Measurements from ENCODE around the gene RSRP1.
A peak's percentile ranks its signal among the peaks of the same experiment; 100 is the strongest.
"Not testable (repeated sequence)": the region's sequence is repeated elsewhere in the genome, so short reads cannot be mapped to it uniquely, and the experiment has no call there.

The RSRP1 gene, protein sequence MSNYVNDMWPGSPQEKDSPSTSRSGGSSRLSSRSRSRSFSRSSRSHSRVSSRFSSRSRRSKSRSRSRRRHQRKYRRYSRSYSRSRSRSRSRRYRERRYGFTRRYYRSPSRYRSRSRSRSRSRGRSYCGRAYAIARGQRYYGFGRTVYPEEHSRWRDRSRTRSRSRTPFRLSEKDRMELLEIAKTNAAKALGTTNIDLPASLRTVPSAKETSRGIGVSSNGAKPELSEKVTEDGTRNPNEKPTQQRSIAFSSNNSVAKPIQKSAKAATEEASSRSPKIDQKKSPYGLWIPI

DNA sequence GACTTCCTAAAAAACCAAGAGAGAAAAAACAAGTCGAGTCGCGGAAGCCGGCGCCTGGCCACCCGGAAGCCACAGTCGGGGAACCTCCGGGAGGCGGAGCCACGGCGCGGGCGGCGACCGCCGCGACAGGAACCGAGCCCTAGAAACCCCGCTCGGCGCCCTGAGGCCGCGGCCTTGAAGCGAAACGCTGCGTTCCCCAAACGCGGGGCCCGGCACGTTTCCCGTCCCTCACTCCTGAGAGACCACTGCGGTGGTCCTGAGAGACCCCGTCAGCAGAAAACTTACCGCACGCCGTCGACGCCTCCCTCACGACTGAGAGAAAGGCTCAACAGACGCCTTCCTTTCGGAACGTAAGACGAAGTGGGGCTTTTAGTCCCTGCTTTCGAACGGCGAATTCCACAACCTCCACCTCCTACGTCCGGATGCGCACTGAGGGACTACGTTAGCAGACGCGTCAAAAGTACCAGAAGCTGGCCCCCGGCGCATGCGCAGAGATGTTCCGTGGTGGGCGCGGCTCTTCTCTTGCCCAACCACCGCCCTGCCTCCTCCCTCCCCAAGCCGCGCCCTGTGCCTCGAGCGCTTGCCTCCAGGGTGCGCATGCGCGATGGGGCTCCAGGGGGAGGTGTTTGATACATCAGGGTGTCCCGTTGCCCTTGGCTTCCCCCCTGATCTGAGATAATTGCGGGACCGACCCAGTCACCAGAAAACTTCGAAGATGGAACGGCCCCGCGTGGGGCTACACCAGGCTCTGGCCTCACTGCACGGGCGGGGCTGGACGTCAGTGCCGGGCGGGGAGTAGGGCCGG lies at the start of gene RSRP1:
TSS of gene RSRP1 (minus strand) at position 431 of the 805 bp plus-strand sequence. CDS start 491 bp downstream, outside the sequence.
- Histone ChIP-seq H3K9ac (ENCODE audit: low read length) (peak within 1 kb of the TSS; percentile 56), H3K27ac (ENCODE audit: low read length) (peak within 1 kb of the TSS; percentile 4)

DNA sequence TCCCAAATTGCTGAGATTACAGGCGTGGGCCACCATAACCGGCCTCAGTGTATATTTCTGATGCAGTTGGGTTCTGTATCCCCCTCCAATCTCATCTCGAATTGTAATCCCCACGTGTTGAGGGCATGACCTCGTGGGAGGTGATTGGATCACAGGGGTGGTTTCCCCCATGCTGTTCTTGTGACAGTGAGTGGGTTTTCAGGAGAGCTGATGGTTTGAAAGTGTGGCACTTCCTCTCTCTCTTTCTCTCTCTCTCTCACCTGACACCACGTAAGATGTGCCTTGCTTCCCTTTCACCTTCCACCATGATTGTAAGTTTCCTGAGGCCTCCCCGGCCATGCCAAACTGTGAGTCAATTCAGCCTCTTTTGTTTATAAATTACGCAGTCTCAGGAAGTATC lies 49.2 kb upstream of the RSRP1 start:
- not testable (repeated sequence) for H3K4me1 ChIP-seq (ENCODE audit: control insufficient read depth, low read depth, low read length); H3K36me3 ChIP-seq (ENCODE audit: control insufficient read depth, low read depth, low read length); H3K27ac ChIP-seq (ENCODE audit: low read length); H3K4me3 ChIP-seq (ENCODE audit: low read length); H3K27me3 ChIP-seq (ENCODE audit: control insufficient read depth, insufficient read depth, low read length); H3K9me3 ChIP-seq (ENCODE audit: control insufficient read depth, low read depth, low read length); H3K9ac ChIP-seq (ENCODE audit: low read length)

More for the DNA sequence above, at the start of gene RSRP1:
- H3K36me3 ChIP-seq (ENCODE audit: control insufficient read depth, low read depth, low read length): peaks cover 34% of the 10 kb centered on the region
- H3K4me1 ChIP-seq (ENCODE audit: control insufficient read depth, low read depth, low read length): peaks cover 6% of the 10 kb centered on the region
- no peaks in the 10 kb centered on the region for H3K9me3 ChIP-seq (ENCODE audit: control insufficient read depth, low read depth, low read length)
- no peaks in the 10 kb centered on the region for H3K27me3 ChIP-seq (ENCODE audit: control insufficient read depth, insufficient read depth, low read length)
- H3K4me3 ChIP-seq (ENCODE audit: low read length): peak within 1 kb of the TSS; percentile 71

DNA sequence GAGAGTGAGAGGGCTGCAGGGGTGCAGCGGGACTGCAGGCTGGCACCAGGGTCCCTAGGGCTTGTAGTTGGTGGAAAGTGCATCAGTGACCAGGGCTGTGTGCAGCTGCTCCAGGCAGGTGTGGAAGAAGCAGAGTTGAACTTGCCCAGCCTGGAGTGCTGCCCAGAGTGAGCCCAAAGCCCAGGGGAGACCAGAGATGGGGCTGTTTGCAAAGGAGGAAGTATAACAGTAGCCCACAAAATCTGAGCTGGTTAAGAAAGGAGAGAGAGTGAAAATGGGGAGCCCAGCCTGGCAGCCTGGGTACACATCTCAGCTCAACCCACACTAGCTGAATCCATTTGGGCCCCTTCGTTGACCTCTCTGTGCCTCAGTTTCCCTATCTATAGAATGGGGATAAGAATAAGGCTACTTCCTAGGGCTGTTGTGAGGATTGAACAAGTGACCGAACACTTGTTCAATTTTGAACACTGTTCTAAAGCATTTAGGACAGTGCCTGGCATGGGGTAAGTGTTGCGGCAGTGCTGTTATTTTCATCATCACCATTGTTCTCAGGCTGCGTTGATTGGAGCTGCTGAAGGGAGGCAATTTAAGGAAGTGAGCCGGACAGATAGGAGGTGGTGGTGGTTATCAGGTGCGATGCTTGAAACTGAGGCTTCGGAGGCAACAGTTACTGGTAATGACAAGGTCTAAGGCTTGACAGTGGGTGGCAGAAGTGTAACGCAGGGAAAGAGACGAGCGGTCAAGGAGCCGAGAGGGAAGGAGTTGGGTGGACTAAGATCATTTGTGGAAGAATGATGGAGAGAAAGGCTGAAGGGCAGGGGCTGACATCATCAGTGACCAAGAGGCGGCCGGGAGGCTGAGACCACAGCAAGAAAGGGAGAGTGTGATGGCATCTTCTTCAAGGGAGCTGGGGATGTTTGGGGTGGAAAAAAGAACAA lies 47.9 kb upstream of the RSRP1 start:
- H3K27me3 ChIP-seq (ENCODE audit: control insufficient read depth, insufficient read depth, low read length); H3K9me3 ChIP-seq (ENCODE audit: control insufficient read depth, low read depth, low read length); H3K27ac ChIP-seq (ENCODE audit: low read length); H3K4me3 ChIP-seq (ENCODE audit: low read length); H3K9ac ChIP-seq (ENCODE audit: low read length); H3K4me1 ChIP-seq (ENCODE audit: control insufficient read depth, low read depth, low read length); H3K36me3 ChIP-seq (ENCODE audit: control insufficient read depth, low read depth, low read length): not testable (repeated sequence)

DNA sequence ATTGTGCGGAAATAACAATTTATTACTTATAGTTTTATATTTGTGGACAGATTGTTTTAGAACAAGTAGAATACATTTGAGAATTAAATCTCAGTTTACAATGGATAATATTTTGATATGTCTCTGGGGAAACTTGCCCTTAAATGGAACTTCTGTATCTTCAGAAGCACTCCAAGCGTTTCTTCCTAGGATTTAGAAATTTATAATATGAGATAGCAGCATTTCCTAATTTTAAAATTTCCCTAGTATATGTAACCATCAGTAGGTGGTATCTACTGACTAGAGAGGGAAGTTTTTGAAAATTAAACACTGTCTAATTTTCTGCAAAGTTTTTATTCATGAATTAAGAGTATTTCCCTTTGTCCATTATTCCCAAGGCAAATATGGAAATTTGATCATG lies 46.2 kb upstream of the RSRP1 start:
- H3K27me3 ChIP-seq (ENCODE audit: control insufficient read depth, insufficient read depth, low read length); H3K27ac ChIP-seq (ENCODE audit: low read length); H3K9me3 ChIP-seq (ENCODE audit: control insufficient read depth, low read depth, low read length); H3K36me3 ChIP-seq (ENCODE audit: control insufficient read depth, low read depth, low read length); H3K9ac ChIP-seq (ENCODE audit: low read length); H3K4me1 ChIP-seq (ENCODE audit: control insufficient read depth, low read depth, low read length); H3K4me3 ChIP-seq (ENCODE audit: low read length): not testable (repeated sequence)

DNA sequence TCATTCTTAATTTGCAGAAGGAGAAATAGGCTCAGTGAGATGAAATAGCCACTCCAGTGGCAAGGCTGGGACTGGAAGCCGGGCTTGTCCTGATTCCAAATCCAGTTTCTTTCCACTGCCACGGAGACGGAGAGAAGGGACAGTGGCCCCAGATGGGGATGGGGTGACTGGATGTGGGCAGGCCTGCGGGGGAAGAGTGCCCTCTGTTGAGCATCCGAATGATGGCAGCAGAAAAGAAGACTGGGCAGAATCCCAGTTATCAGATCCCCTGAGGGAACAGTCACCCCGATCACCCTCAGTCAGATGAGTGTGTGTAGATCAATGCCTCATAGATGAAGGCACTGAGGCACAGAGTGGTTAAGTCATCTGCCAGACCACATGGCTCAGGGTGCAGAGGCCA lies 42.8 kb upstream of the RSRP1 start:
- H3K9ac ChIP-seq (ENCODE audit: low read length); H3K9me3 ChIP-seq (ENCODE audit: control insufficient read depth, low read depth, low read length); H3K4me1 ChIP-seq (ENCODE audit: control insufficient read depth, low read depth, low read length); H3K36me3 ChIP-seq (ENCODE audit: control insufficient read depth, low read depth, low read length); H3K27ac ChIP-seq (ENCODE audit: low read length); H3K27me3 ChIP-seq (ENCODE audit: control insufficient read depth, insufficient read depth, low read length); H3K4me3 ChIP-seq (ENCODE audit: low read length): not testable (repeated sequence)

DNA sequence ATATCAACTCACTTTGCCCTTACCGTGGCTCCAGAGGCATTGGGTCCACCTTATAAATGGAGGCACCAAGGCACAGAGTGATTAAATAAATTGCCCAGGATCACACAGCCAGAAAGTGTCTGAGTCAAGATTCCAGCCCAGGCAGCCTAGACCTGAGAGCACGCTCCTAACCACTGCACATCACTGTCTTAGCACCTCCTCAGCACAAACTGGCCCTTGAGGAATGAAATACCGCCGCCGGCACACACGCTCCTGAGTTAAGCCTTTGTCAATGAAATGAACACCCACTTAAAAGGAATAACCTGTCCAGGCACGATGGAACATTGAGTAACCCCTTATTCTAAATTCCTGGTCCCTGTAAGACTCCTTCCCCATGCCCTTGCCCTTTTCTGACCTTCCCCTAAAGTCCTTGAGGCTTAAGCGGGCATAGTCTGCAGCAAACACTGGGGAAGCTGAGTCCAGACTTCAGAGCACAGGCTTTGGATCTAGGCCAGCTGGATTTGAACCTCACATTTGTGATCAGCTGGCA lies 41.4 kb upstream of the RSRP1 start:
- H3K9me3 ChIP-seq (ENCODE audit: control insufficient read depth, low read depth, low read length); H3K36me3 ChIP-seq (ENCODE audit: control insufficient read depth, low read depth, low read length); H3K4me3 ChIP-seq (ENCODE audit: low read length): not testable (repeated sequence)

DNA sequence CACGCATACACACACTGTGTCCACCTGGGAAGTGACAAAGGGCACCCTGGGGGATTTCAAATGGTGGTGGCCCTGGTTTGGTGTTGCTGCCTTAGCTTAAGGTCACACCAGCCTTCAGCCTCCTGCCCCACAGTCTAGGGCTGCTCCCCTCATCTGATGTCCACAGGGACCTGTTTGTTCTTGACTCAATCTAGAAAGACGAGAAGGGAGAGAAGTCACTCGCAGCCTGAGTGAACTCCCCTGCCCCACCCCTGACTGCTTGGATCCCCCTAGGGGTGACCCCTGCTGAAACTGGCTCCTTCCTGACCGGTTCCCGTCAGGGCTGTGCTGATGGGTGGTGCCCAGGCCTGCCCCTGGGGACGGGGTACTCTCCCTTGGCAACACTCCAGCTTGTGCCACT lies 39.9 kb upstream of the RSRP1 start:
- H3K4me1 ChIP-seq (ENCODE audit: control insufficient read depth, low read depth, low read length); H3K36me3 ChIP-seq (ENCODE audit: control insufficient read depth, low read depth, low read length); H3K27me3 ChIP-seq (ENCODE audit: control insufficient read depth, insufficient read depth, low read length); H3K9me3 ChIP-seq (ENCODE audit: control insufficient read depth, low read depth, low read length); H3K27ac ChIP-seq (ENCODE audit: low read length); H3K4me3 ChIP-seq (ENCODE audit: low read length); H3K9ac ChIP-seq (ENCODE audit: low read length): not testable (repeated sequence)

More for the DNA sequence above, 41.4 kb upstream of the RSRP1 start:
- not testable (repeated sequence) for H3K27ac ChIP-seq (ENCODE audit: low read length); H3K9ac ChIP-seq (ENCODE audit: low read length); H3K27me3 ChIP-seq (ENCODE audit: control insufficient read depth, insufficient read depth, low read length); H3K4me1 ChIP-seq (ENCODE audit: control insufficient read depth, low read depth, low read length)

DNA sequence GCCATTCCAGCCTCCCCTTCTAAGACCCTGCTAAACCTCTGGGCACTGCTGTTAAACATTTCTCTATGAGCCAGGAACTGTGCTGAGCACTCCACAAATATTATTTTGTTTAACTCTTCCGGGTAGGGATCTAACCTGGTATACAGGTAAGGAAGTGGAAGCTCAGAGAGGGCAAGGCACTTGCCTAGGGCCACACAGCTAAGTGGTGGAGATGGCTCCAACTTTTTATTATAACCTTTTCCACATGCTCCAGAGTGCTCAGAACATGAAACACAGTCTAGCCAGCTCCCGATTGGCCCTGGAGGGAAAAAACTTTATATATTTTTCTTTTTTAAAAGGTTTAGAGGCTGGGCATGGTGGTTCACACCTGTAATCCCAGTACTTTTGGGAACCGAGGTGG lies 38.6 kb upstream of the RSRP1 start:
- not testable (repeated sequence) for H3K4me3 ChIP-seq (ENCODE audit: low read length); H3K9ac ChIP-seq (ENCODE audit: low read length); H3K27ac ChIP-seq (ENCODE audit: low read length); H3K27me3 ChIP-seq (ENCODE audit: control insufficient read depth, insufficient read depth, low read length); H3K9me3 ChIP-seq (ENCODE audit: control insufficient read depth, low read depth, low read length); H3K36me3 ChIP-seq (ENCODE audit: control insufficient read depth, low read depth, low read length); H3K4me1 ChIP-seq (ENCODE audit: control insufficient read depth, low read depth, low read length)

DNA sequence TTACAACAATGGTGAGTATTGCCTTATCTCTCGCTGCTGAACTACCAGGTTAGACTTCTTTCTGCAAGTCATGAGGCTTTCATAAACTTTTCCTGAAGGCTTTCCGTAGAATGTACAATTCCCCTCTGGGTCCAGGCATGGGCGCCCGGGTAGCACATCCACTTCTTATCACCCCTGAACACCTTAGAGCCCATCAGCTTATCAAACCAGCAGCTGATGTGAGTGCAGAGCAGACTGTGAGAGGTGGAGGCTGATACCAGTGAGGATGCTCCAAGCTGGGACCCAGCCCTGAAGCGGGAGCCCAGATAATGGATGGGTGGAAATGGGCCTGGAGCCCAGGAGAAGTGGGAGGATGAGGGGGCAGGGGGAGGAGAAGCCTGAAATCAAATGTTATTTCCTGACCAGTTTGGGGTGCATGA lies 32.4 kb upstream of the RSRP1 start:
- H3K4me1 ChIP-seq (ENCODE audit: control insufficient read depth, low read depth, low read length); H3K9ac ChIP-seq (ENCODE audit: low read length); H3K27me3 ChIP-seq (ENCODE audit: control insufficient read depth, insufficient read depth, low read length); H3K36me3 ChIP-seq (ENCODE audit: control insufficient read depth, low read depth, low read length); H3K4me3 ChIP-seq (ENCODE audit: low read length); H3K9me3 ChIP-seq (ENCODE audit: control insufficient read depth, low read depth, low read length); H3K27ac ChIP-seq (ENCODE audit: low read length): not testable (repeated sequence)

DNA sequence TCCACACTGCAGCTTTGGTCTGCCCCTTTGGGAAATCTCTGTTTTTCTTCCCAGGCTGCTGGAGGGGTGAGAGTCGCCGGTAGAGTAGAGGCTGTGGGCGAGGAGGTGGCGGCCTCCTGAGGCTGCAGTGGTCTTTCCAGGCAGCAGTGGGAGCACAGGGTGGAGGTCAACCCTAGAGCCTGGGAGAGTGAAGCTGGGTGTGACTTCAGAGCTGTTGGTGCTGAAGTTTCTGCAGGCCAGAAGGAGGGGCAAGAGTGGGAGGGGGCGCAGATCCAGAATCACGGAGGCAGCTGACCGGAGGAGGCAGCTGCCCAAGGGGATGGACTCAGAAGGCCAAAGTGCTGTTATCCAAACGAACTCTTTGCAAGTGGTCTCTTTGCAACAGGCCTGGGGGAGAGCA lies 31.5 kb upstream of the RSRP1 start:
- H3K4me1 ChIP-seq (ENCODE audit: control insufficient read depth, low read depth, low read length); H3K9me3 ChIP-seq (ENCODE audit: control insufficient read depth, low read depth, low read length); H3K4me3 ChIP-seq (ENCODE audit: low read length); H3K27ac ChIP-seq (ENCODE audit: low read length); H3K36me3 ChIP-seq (ENCODE audit: control insufficient read depth, low read depth, low read length); H3K27me3 ChIP-seq (ENCODE audit: control insufficient read depth, insufficient read depth, low read length); H3K9ac ChIP-seq (ENCODE audit: low read length): not testable (repeated sequence)

DNA sequence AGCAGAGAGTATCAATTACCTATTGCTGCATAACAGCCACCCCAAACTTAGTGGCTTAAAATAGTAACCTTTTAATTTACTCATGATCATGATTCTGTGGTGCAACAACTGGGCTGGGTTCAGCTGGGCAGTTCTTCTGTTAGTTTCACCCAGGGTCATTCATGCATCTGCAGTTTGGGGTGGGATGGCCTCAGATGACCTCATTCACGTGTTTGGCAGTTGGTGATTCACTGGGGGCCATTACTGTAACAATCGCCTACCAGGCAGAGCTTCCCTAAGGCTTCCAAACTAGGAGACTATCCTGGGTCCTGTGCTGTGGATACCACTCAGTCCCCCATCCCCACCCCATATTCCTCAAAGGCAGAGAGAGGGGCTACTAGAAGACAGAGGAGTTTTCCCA lies 31.1 kb upstream of the RSRP1 start:
- H3K4me3 ChIP-seq (ENCODE audit: low read length); H3K27me3 ChIP-seq (ENCODE audit: control insufficient read depth, insufficient read depth, low read length); H3K27ac ChIP-seq (ENCODE audit: low read length); H3K9ac ChIP-seq (ENCODE audit: low read length); H3K9me3 ChIP-seq (ENCODE audit: control insufficient read depth, low read depth, low read length); H3K4me1 ChIP-seq (ENCODE audit: control insufficient read depth, low read depth, low read length); H3K36me3 ChIP-seq (ENCODE audit: control insufficient read depth, low read depth, low read length): not testable (repeated sequence)

Data from iPS-18a (cell line).